GM19025 (cell line): ENCODE data around the gene ALOX15.
"Not testable (repeated sequence)": the region's sequence is repeated elsewhere in the genome, so short reads cannot be mapped to it uniquely, and the experiment has no call there.

Experiments
- ATAC-seq: cut with Tn5 transposase; IDR thresholded peaks from one replicate; pipeline ENCODE4 v1.9.1; 2021; ENCODE audit warnings: mild to moderate bottlenecking, low read depth, moderate library complexity; ENCODE audit not compliant: unreplicated experiment

ALOX15 gene

DNA sequence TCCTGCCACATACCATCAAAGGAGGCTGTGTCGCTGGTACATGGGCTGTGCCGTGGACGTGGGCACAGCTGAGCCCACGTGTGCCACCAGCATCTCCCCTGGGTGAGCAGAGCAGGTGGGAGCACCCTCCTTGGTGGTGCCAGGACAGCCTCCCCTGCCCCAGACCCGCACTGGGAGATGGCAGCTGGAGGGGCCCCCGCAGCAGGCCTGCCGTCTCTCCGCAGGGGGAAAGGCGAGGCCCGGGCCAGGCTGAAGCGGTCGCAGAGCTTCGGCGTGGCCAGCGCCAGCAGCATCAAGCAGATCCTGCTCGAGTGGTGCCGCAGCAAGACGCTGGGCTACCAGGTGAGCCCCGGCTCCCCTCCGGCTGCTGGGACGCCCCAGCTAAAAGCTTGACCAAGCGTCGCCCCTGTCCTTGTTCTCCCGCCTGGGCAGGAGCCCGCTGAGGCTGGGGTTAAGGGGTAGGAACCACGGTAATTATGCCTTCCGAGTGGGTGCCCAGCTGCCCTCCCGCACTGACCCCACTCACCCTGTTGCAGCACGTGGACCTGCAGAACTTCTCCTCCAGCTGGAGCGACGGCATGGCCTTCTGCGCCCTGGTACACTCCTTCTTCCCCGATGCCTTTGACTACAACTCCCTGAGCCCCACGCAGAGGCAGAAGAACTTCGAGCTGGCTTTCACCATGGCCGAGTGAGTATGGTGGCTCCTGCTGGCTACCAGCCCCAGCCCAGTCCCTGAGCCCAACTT lies 44.7 kb downstream of the ALOX15 start:
- ATAC-seq = no peak

DNA sequence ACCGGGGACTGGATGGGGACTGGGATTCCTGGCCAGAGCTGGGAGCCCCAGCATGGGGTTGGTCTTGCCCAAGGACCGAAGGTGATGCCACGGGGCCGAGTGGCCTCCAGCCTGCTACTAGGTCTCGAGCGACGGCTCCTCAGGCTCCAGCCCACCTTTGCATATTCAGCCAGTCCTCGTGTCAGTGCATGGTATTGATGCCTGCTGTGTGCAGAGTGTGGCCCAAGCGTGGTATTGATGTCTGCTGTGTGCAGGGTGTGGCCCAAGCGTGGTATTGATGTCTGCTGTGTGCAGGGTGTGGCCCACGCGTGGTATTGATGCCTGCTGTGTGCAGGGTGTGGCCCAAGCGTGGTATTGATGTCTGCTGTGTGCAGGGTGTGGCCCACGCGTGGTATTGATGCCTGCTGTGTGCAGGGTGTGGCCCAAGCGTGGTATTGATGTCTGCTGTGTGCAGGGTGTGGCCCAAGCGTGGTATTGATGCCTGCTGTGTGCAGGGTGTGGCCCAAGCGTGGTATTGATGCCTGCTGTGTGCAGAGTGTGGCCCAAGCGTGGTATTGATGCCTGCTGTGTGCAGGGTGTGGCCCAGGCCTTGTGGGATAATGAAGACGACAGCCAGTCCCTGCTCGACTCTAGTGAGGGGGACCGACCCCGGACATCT lies 45.7 kb downstream of the ALOX15 start:
- ATAC-seq = not testable (repeated sequence)

DNA sequence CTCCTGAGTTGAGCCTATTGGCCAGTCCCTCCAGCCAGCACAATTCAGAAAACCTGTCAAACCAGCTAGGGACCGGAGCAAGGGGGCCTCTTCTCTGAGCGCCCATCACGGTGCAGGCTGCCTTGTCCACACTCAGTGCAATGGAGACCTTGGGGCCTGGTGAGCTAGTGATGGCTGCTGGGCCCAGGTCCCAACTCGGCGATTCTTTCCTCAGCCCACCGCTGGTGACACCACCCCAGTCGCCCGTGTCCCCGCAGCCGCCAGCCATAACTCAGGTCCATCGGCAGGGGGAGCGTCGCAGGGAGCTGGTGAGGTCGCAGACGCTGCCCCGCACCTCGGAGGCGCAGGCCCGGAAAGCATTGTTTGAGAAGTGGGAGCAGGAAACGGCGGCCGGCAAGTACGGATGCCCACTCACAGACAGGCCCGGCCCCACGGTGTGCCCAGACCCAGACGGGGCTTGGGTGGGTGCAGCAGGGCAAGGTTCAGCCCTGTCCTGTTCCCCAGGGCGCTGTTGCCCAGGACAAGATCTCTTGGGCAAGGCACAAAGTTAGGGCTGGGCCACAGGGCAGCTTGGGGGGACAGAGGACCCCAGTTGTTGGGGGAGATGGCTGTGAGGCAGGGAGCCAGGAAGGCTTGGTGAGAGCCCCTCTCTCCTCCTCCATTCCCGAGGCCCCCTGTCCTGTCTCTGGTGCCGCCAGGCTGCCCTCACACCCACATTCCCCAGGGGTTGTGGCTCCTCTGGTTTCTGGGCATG lies 46.4 kb downstream of the ALOX15 start:
- ATAC-seq = no peak

DNA sequence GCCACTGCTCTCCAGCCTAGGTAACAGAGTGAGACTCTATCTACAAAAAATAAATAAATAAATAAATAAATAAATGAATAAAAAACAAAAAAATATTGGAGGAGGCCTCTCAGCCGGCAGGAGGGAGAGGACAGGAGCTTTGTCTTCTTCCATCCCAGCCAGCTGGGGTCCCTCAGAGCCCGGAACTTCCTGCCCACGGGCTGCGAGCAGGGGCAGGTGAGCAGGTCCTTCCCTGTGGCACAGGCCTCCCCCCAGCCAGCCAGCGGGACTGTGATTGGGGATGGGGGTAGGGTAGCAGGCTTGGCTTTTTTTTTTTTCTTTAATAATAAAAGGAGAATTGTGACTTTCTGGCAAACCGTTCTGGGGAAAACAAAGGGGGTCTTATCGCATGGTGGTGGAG lies 47.1 kb downstream of the ALOX15 start:
- ATAC-seq = no peak

DNA sequence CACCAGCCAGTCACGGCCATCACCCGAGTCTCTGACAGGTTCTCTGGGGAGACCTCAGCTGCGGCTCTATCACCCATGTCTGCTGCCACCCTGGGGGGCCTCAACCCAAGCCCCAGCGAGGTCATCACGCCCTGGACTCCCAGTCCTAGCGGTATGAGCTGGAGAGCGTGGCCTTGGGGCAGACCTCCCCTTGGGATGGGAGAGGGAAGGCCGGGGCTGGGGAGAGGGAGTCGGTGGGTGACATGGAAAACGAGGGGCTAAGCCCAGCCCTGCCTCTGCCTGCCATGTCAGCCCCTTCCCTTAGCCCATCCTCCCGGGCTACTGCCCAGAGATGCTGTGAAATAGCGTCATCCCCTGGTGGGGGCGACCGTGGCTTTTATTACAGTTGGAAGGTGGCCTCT lies 48.5 kb downstream of the ALOX15 start:
- ATAC-seq = no peak

DNA sequence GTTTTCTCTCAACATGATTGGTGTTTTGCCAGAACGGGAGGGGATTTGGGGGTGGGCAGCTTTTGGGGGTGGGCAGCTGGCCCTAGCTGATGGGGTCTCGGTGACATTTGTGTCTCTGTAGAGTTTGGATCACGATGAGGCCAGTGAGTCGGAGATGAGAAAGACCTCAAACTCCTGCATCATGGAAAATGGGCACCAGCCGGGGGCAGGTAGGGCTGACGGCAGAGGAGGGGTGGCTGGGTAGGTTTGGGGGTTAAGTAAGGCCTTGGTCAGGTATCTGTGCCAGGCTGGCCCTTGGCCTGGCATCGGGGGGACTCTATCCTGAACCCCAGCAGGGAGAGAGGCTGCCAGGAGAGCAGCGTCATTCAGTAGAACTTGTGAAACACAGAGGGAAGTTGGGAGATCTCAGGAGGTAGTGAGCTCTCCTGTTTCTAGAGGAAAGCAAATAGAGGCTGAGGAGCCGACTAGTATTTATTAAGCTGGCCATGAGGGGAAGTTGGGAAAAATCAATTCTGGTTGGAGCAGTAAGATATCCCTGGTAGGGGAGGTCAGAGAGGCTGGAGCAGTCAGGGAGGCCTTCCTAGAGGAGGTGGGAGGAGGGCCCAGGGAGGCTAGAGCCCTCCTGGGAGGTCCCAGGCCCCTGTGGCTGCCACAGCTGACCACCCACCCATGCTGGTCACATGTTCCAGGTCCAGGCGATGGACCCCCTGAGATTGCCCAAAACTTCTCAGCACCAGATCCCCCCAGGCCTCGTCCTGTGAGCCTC lies 49.1 kb downstream of the ALOX15 start:
- no peak for ATAC-seq

DNA sequence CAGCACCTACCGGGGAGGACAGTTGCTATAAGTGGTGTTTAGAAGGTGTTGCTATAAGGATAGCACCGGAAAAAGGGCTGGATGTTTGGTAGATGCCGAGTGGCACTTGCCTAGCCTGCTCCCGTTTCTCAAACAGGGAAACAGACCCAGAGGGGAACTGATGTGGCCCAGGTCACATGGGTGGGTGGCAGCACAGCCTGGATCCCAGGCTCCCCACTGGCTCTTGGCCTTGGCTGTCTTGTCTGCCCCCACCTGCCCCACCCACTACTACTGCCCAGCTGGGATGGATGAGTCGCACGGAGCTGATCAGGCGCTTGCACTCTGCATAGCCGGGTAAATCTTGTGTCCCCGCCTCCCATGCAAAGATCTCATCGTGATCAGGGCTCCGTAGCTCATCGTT lies 49.9 kb downstream of the ALOX15 start:
- ATAC-seq = no peak

DNA sequence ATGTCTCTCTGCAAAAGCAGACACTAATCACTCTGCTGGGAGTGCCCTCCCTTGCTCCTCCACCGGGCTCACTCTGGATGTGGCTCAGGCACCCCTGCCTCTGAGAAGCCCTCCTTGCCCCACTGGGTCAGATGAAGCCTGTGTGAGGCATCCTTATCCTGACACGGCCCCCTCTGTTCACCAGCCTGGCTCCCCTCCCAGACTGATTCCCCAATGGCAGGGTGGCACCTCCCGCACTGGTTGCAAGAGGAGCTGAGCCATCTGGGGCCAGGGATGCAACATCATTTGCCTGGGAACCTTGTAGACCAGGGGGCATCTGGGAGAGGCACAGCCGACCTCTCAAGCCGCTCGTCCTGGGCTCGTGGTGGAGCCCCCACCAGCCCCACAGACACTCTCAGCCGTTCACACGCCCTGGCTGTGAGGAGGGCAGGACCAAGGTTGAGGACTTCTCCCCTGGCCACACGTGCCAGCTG lies 50.5 kb downstream of the ALOX15 start:
- ATAC-seq = no peak

DNA sequence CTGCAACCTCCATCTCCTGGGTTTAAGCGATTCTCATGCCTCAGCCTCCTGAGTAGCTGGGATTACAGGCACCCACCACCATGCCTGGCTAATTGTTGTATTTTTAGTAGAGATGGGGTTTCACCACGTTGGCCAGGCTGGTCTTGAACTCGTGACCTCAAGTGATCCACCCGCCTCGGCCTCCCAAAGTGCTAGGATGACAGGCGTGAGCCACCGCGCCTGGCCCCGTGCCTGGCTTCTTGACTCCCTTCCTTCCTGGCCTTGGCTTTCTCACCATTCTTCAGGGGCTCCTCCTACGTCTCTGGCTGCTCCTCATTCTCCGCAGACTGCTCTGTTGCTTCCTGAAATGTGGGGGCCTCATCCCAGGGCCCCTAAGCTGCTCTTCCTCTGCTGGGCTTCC lies 51.4 kb downstream of the ALOX15 start:
- ATAC-seq = not testable (repeated sequence)

DNA sequence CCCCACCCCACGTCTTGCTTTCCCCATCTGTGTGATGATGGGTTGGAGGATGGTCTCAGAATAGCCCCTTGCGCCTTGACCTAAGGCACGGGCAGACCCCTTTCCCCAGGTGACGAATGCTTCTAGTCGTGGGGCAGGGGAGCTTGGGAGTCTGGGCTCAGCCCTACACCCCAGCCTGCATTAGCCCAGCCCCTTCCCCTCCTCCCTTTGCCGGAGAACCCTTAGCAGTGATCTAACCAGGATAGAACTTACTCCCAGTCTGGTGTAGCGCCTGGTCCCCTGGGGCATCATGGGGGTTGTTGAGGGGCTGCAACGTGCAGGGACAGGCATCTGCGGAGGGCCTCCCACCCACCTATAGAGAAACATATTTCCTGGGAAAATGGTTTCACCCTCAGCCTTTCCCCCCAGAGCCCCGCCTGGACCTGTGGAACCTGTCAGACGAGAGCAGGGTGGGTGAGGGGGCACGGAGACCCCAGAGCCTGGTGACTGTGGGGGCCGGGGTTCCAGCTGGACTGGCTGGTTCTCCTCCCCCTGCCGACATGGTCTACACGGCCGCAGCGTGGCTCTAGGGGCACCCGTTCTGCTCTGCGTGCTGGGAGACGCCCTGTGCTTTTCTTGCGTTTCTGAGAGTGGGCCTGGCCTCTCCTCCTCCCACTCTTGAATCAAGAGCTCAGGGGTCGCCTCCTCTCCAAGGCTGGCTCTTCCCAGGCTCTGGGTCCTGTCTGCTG lies 52.4 kb downstream of the ALOX15 start:
- no peak for ATAC-seq

DNA sequence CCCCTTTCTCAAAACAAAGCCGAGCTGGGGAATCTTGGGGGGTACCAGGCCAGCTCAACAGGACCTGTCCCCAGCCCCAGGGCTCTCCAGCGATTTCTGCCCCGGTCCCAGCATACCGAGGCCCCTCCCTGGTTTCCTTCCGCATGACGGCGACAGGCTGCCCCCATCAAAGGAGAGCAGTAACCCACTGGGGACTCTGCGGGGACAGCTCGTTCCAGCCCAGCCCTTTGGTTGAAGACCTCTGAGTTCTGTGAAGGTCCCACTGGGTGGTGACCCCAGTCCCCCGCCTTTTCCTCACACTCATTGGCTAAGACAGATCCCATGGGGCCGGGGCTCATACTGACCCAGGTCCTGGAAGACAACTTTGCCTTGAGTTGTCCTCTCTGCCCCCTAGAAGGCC lies 53.1 kb downstream of the ALOX15 start:
- no peak for ATAC-seq

DNA sequence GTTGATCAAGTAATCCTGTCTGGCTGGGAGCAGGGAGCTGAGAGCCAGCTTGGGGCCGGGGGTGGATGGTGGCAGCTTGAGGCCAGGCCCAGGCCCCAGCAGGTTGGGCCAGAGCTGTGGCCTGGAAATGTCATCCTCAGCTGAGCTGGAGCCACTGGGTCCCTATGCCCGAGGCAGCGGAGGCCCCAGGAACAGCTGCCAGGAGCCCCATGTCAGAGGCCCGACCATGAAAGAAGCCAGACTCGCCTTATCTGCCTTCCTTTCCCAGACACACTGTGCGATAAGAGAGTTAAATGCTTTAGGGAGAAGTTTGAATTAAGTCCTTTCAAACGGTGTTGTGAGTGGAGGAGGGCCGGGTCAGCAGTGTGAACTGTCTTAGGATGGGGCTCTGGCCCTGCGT lies 53.7 kb downstream of the ALOX15 start:
- ATAC-seq = no peak

DNA sequence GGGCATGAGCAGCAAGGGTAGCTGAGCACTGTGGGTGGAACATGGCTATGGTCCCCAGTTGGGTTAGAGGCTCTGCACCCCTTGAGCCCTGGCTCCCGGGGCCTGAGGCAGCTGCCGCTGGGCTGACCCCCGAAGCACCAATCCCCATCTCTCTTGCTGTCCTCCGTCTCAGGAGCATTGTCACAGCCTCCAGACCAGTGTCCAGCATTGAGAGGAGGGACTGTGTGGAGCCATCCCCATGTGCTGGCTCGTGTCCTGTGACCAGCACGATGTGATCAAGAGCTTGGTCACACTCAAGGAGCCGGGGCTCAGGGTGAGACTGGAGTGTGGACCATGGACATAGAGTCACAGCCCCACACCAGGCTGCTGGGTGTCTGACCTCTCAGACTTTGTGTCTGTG lies 54.3 kb downstream of the ALOX15 start:
- ATAC-seq = no peak

DNA sequence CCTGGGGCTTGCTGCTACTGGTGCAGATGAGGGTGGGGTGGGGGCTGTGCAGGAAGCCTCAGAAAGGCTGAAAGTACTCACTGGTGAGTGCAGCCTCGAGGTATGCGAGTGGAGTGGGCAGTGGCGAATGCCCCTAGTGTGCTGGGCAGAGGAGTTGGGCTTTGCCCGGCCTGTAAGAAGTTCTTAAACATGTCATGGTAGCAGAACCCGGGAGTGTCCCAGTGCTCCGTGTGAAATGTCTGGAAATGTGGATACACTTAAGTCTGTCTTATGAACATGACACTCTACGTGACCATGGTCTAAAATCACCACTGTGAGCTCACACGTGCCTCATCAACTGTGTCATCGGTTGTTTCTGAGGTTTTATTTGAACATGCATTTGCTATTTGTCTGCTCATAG lies 55.4 kb downstream of the ALOX15 start:
- no peak for ATAC-seq

DNA sequence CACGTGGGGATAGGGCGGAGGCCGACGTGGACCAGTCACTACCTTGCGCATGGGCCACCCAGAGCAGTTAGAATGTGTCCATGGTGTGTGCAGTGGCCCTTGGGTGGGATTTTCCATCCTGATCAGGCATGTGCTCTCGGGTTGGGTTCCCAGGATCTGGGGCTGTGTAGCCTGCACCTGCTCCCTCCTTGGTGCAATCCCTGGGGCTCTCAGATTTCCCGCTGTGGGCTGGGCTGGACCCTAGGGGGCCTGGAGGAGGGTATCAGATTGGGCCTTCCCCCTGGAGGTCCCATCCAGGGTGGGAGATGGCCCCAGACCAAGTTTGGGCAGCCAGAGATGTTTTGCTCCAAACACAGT lies 55.9 kb downstream of the ALOX15 start:
- no peak for ATAC-seq

DNA sequence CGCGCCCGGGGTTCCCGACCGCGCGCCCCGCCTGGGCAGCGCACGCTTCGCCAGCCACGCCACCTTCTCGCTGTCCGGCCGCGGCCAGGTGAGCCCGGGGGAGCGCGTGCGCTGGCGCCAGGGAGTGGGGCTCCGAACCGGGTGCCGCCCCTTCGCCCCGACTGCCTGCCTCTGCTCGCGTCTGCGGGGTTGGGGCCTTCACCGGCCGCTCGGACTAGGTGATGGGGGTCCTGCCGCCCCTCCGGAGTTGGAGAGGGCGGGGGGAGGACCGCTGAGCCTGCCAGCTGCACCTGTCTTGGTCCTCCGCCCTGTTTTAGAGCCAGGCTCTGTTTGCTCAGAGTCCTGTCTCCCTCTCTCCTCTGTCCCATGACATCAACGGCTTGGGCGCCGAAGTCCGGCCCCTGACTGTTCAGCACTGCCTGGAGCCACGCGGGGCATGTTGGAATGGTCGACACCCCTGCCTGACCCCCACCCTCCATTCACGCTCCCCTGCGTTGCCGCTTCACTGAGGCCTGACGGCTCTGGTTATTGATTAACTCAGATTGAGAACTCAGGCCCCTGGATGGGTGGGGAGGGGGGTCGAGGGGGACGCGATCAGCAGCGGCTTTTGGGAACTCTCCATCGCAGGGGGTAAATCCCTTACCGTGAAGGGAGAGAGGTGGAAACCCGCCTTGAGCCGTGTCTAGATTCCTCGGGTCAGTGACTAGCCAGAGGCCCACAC lies 56.4 kb downstream of the ALOX15 start:
- no peak for ATAC-seq

DNA sequence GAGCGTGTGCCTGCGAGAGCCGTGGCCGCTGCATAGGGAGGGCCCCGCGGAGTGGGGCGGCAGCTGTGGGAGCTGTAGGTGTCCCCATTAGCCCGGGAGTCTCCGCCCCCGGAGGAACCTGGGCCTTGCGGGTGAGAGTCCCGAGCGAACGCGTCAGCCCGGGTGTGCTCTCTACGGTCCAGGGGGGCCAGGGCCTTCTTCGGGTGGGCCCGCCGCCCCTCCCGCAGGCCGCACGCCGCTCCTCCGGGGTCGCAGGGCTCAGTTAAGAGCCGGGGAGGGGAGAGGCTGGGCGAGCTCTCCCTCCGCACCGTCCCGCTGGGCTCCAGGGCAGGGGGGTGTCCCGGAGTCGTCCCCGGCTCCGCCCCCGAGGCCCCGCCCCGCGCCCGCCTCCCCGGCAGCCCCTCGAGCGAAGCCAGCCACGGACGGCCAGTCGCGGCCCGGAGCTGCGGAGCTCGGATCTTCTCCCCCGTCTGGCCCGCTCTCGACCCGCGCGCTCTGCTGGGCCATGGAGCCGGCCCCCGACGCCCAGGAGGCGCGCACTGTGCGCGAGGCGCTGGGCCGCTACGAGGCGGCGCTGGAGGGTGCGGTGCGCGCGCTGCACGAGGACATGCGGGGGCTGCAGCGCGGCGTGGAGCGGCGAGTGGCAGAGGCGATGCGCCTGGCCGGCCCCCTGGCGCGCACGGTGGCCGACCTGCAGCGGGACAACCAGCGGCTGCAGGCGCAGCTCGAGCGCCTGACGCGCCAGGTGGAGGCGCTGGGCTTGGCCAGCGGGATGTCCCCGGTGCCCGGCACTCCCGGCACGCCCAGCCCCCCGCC lies 57.2 kb downstream of the ALOX15 start, which contains the start of gene SMTNL2:
TSS of gene SMTNL2 (plus strand) at position 429 of the 816 bp plus-strand sequence. CDS start at position 506, 77 bp downstream.
- no peak for ATAC-seq

DNA sequence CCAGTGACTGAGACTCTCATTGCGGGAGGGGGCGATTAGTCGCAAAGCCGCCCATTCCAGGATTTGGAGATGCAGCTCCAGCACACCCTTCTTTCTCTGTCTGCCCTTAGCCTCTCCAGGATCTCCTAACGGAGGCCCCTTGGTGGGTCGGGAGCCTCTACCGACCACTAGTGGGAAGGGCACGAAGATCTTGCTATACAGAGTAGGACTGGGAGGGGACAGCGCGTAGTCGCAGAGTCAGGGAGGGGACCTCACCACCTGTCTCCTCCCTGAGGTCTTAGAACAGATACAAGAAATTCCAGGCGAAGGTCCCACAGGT lies 57.7 kb downstream of the ALOX15 start:
- ATAC-seq = no peak

DNA sequence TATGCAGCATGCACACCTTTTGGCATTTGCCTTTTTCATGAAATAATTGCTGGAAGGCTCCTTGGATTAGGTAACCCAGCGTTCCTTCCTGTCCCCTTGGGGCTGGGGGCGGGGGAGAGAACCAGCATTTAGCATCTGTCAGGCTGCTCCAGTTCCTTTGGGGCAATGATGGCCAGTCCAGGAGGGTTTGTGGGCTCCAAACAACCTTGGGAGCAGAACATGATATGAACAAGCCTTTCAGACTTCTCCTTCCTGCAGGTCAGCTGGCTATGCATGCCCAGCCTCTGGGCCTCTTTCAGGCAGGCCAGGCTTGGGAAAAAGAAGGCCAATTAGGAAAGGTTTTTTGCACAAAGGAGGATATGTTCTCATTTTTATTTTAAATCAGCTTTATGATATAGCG lies 58.3 kb downstream of the ALOX15 start:
- ATAC-seq = no peak
